NCI-H187 treated with DMSO at 0.1 percent for 48 hours (cell line): ENCODE results near the gene PCIF1.
"Not testable (repeated sequence)": the region's sequence is repeated elsewhere in the genome, so short reads cannot be mapped to it uniquely, and the experiment has no call there.

Source experiments
- DNase-seq: peaks from one replicate; lab custom pipeline; 2025; lab: John Stamatoyannopoulos, UW

PCIF1 gene

GRCh38 chr20:45947110-45947866, 12.8 kb downstream of the PCIF1 start:
- DNase-seq, result no peak

- no peak for DNase-seq
These were observed 13.8 kb downstream of the PCIF1 start for GRCh38 chr20:45948261-45948733.

- no peak for DNase-seq
These were observed 14.5 kb downstream of the PCIF1 start for GRCh38 chr20:45948742-45949541.

GRCh38 chr20:45949542-45950329, 15.3 kb downstream of the PCIF1 start:
- no peak for DNase-seq

- DNase-seq, result no peak
These were observed 15.8 kb downstream of the PCIF1 start for GRCh38 chr20:45950330-45950646.

GRCh38 chr20:45951925-45952834, 17.7 kb downstream of the PCIF1 start:
- no peak for DNase-seq

GRCh38 chr20:45952861-45953260, 18.4 kb downstream of the PCIF1 start:
- no peak for DNase-seq

- DNase-seq, result no peak
These were observed 19.2 kb downstream of the PCIF1 start for GRCh38 chr20:45953672-45954071.

- not testable (repeated sequence) for DNase-seq
These were observed 21.8 kb downstream of the PCIF1 start for GRCh38 chr20:45956326-45956725.

GRCh38 chr20:45957021-45957941, 22.8 kb downstream of the PCIF1 start:
- no peak for DNase-seq

- no peak for DNase-seq
These were observed 24.1 kb downstream of the PCIF1 start for GRCh38 chr20:45958593-45958992.

- no peak for DNase-seq
These were observed 24.6 kb downstream of the PCIF1 start for GRCh38 chr20:45959126-45959525.

GRCh38 chr20:45959956-45960630, 25.6 kb downstream of the PCIF1 start:
- DNase-seq, result no peak

GRCh38 chr20:45962031-45962755, 27.7 kb downstream of the PCIF1 start:
- DNase-seq, result no peak

- no peak for DNase-seq
These were observed 28.8 kb downstream of the PCIF1 start for GRCh38 chr20:45963059-45964005.

- DNase-seq, result no peak
These were observed 29.5 kb downstream of the PCIF1 start for GRCh38 chr20:45964006-45964400.

GRCh38 chr20:45965169-45966002, 30.9 kb downstream of the PCIF1 start:
- DNase-seq, result no peak
